AG10803 (cell line): ENCODE results near the gene NPY1R.
A peak's percentile ranks its signal among the peaks of the same experiment; 100 is the strongest.

Experiments used
- DNase-seq: peaks from one replicate; pipeline ENCODE4 v3.0.0; 2010; ENCODE audit warnings: low read depth
- H3K4me3 ChIP-seq: 2 replicates; pipeline ENCODE4 v1.5.1; 2011; ENCODE audit warnings: mild to moderate bottlenecking, low read length, control low read depth
- CTCF ChIP-seq: conservative IDR thresholded peaks from 2 replicates; pipeline ENCODE4 v1.5.1; 2011; ENCODE audit warnings: mild to moderate bottlenecking, low read length, control low read depth, inconsistent platforms

The NPY1R gene

GRCh38 chr4:163332526-163333406 is at the start of gene NPY1R:
Gene NPY1R, minus strand, starts transcription at chr4:163332596. Its CDS starts 6,042 bp downstream, at chr4:163326554.
- peak within 1 kb of the TSS; percentile 62 for H3K4me3 ChIP-seq
- TF ChIP-seq CTCF, result peak; percentile 76
- DNase-seq, result peak; percentile 77

GRCh38 chr4:163380703-163381102 is 48.3 kb upstream of the NPY1R start:
- TF ChIP-seq CTCF, result no peak
- no peak for DNase-seq
- H3K4me3 ChIP-seq, result no peak overlapping the region

GRCh38 chr4:163378661-163379060 is 46.3 kb upstream of the NPY1R start:
- no peak for TF ChIP-seq CTCF

GRCh38 chr4:163372029-163372428 is 39.6 kb upstream of the NPY1R start:
- no peak overlapping the region for H3K4me3 ChIP-seq
- no peak for TF ChIP-seq CTCF
- DNase-seq, result no peak

More at GRCh38 chr4:163378661-163379060, 46.3 kb upstream of the NPY1R start:
- DNase-seq, result no peak
- H3K4me3 ChIP-seq, result no peak overlapping the region

GRCh38 chr4:163367651-163368050 is 35.3 kb upstream of the NPY1R start:
- no peak for TF ChIP-seq CTCF
- no peak overlapping the region for H3K4me3 ChIP-seq
- DNase-seq, result no peak

GRCh38 chr4:163356104-163356503 is 23.7 kb upstream of the NPY1R start:
- no peak overlapping the region for H3K4me3 ChIP-seq
- DNase-seq, result no peak
- no peak for TF ChIP-seq CTCF

GRCh38 chr4:163353054-163353453 is 20.7 kb upstream of the NPY1R start:
- DNase-seq, result no peak
- no peak overlapping the region for H3K4me3 ChIP-seq
- no peak for TF ChIP-seq CTCF
